Measurements from ENCODE around the gene TLX2.

GRCh38 chr2:74554820-74555531 is 40.7 kb downstream of the TLX2 start:
- TF ChIP-seq CTCF (IDR thresholded peaks at IDR 0.05; ENCODE audit: low read depth, low read length, missing input control) (no peak), RAD21 (IDR thresholded peaks at IDR 0.05) (no peak), GABPA (IDR thresholded peaks at IDR 0.05 in 1 of 2, conservative IDR thresholded peaks at IDR 0.05 in 1 of 2) (no peak), TAF1 (conservative IDR thresholded peaks at IDR 0.05) (no peak), YY1 (IDR thresholded peaks at IDR 0.05) (peak; percentile 24), REST (IDR thresholded peaks at IDR 0.05) (no peak), JUND (IDR thresholded peaks at IDR 0.05) (no peak), EGR1 (IDR thresholded peaks at IDR 0.05; ENCODE audit: low read depth in 2 of 2) (no peak), SP1 (IDR thresholded peaks at IDR 0.05) (no peak)

Measured in liver (tissue), 3 donors.